Epithelial cell of esophagus (primary cell): Measurements from ENCODE around the gene ERBB3.

ENCODE experiments used
- DNase-seq: peaks from one replicate; pipeline ENCODE4 v3.0.0; 2010; ENCODE audit warnings: low read depth
- H3K4me3 ChIP-seq: 2 replicates; pipeline ENCODE4 v1.5.1; 2011; ENCODE audit warnings: mild to moderate bottlenecking, low read length, control low read depth
- TF ChIP-seq, protein P1 (sequence below): IDR thresholded peaks from 2 replicates; pipeline ENCODE4 v1.5.1; 2011; ENCODE audit warnings: low read depth, mild to moderate bottlenecking, low read length, control low read depth, inconsistent platforms; ENCODE audit not compliant: insufficient read depth; ENCODE audit errors: missing control alignments

The ERBB3 gene

DNA sequence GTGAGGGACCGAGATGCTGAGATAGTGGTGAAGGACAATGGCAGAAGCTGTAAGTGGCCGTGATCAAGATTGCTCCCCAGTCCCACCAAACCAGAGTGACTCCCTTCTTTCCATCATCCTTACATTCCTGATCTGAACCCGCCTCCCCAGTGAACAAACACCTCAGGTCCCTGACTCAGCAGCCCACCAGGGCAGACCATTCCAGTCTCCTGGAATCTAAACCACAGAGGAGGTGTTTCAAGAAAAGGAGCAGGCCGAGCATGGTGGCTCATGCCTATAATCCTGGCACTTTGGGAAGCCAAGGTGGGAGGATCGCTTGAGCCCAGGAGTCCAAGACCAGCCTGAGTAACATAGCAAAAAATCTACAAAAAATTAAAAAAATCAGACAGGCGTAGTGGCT is 6.6 kb downstream of the ERBB3 start:
- DNase-seq = no peak
- TF ChIP-seq, protein P1, sequence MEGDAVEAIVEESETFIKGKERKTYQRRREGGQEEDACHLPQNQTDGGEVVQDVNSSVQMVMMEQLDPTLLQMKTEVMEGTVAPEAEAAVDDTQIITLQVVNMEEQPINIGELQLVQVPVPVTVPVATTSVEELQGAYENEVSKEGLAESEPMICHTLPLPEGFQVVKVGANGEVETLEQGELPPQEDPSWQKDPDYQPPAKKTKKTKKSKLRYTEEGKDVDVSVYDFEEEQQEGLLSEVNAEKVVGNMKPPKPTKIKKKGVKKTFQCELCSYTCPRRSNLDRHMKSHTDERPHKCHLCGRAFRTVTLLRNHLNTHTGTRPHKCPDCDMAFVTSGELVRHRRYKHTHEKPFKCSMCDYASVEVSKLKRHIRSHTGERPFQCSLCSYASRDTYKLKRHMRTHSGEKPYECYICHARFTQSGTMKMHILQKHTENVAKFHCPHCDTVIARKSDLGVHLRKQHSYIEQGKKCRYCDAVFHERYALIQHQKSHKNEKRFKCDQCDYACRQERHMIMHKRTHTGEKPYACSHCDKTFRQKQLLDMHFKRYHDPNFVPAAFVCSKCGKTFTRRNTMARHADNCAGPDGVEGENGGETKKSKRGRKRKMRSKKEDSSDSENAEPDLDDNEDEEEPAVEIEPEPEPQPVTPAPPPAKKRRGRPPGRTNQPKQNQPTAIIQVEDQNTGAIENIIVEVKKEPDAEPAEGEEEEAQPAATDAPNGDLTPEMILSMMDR = no peak
- H3K4me3 ChIP-seq = no peak overlapping the region

DNA sequence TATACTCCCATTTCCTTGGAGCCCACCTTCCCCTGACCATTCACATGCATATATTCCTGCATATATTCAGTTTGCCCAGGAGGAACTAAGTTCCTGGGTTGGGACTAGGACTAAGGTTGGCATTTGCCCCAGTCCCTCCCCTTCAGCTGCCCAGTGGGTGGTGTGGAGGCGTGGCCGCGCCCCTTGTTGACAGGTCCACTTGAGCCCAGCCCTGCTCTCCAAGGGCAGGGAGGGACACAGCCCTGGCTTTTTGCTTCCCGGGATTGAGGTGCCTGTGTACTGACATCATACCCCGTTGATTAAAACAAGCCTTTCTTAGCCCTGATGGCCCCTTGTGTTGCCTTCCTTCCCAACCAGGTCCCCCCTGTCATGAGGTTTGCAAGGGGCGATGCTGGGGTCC is 7.3 kb downstream of the ERBB3 start:
- no peak overlapping the region for H3K4me3 ChIP-seq
- peak; percentile 20 for DNase-seq
- TF ChIP-seq, protein P1 = no peak

DNA sequence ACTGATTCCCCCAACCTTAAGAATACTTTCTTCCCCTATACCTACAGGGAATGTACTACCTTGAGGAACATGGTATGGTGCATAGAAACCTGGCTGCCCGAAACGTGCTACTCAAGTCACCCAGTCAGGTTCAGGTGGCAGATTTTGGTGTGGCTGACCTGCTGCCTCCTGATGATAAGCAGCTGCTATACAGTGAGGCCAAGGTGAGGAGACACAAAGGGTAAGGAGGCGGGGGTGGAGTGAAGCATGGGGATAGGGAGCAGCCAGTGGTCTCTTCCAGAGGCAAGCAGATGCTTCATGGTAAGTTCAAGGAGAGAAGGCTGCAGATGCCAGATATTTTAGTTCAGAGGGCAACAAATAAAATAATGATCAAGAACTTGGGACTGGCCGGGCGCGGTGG is 17.8 kb downstream of the ERBB3 start:
- DNase-seq = no peak
- TF ChIP-seq, protein P1 = no peak
- H3K4me3 ChIP-seq = no peak overlapping the region

DNA sequence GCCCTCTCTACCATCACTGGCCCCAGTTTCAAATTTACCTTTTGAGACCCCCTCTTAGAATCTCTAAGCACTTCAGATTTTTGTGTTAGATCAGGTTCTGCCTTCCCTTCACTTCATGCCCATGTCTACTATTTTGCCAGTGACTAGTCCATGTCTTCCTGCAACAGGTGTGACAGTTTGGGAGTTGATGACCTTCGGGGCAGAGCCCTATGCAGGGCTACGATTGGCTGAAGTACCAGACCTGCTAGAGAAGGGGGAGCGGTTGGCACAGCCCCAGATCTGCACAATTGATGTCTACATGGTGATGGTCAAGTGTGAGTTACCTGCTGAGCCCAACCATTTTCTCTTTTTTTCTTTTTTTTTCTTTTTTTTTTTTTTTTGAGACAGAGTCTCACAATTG is 18.6 kb downstream of the ERBB3 start:
- TF ChIP-seq, protein P1 = no peak
- no peak for DNase-seq
- no peak overlapping the region for H3K4me3 ChIP-seq

DNA sequence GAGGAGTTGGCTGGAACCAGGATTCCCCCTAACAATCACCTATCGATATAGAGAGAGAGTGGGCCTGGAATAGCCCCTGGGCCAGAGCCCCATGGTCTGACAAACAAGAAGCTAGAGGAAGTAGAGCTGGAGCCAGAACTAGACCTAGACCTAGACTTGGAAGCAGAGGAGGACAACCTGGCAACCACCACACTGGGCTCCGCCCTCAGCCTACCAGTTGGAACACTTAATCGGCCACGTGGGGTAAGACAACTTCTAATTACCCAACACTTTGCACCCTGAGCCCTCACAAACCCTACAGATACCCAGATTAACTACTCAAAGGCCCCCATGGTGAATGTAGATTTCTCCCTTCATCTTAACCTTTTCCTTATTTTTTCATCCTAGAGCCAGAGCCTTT is 19.8 kb downstream of the ERBB3 start:
- no peak overlapping the region for H3K4me3 ChIP-seq
- TF ChIP-seq, protein P1 = no peak
- no peak for DNase-seq

DNA sequence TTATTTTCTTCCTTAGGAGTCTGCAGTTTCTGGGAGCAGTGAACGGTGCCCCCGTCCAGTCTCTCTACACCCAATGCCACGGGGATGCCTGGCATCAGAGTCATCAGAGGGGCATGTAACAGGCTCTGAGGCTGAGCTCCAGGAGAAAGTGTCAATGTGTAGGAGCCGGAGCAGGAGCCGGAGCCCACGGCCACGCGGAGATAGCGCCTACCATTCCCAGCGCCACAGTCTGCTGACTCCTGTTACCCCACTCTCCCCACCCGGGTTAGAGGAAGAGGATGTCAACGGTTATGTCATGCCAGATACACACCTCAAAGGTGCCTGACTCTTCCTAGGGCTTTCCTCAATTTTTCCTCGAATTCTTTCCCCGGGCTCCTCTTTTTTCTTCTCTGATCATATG is 21.1 kb downstream of the ERBB3 start:
- DNase-seq = no peak
- no peak overlapping the region for H3K4me3 ChIP-seq
- TF ChIP-seq, protein P1 = no peak

DNA sequence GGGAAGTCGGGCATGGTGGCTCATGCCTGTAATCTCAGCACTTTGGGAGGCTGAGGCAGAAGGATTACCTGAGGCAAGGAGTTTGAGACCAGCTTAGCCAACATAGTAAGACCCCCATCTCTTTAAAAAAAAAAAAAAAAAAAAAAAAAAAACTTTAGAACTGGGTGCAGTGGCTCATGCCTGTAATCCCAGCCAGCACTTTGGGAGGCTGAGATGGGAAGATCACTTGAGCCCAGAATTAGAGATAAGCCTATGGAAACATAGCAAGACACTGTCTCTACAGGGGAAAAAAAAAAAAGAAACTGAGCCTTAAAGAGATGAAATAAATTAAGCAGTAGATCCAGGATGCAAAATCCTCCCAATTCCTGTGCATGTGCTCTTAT is 22.7 kb downstream of the ERBB3 start:
- no peak overlapping the region for H3K4me3 ChIP-seq
- no peak for DNase-seq
- TF ChIP-seq, protein P1 = no peak
